GM23338 (cell line): Measurements from ENCODE around the gene HMG20B. TPM values are rescaled to one million over a fixed set of nuclear protein-coding genes. Genes with fewer than 3 reads are reported as not detected.

Source experiments
- ATAC-seq: fragments of 200-7000 bp; cut with Tn5 transposase; 3 replicates; pipeline ENCODE4 v1.9.1; 2020
- DNase-seq: peaks from one replicate; pipeline ENCODE4 v3.0.0-alpha.2; 2015; ENCODE audit warnings: low spot score
- H2AFZ ChIP-seq: fragments of 200-600 bp; sonication (generic); 2 replicates; pipeline ENCODE4 v1.8.0; 2016; ENCODE audit warnings: antibody characterized with exemption, mild to moderate bottlenecking, moderate library complexity
- H3F3A ChIP-seq: fragments of 200-600 bp; sonication (generic); replicated peaks from 2 replicates; pipeline ENCODE4 v1.8.0; 2017; ENCODE audit warnings: antibody characterized with exemption, mixed run types, low read depth
- H3K27ac ChIP-seq: fragments of 200-600 bp; sonication (generic); 2 replicates; pipeline ENCODE4 v1.6.1; 2016; ENCODE audit warnings: low read depth
- H3K27me3 ChIP-seq: fragments of 200-600 bp; sonication (generic); 2 replicates; pipeline ENCODE4 v1.8.0; 2016; ENCODE audit warnings: mild to moderate bottlenecking, mixed run types, moderate library complexity; ENCODE audit not compliant: insufficient read depth
- H3K36me3 ChIP-seq: fragments of 200-600 bp; sonication (generic); 2 replicates; pipeline ENCODE4 v1.8.0; 2016; ENCODE audit warnings: mild to moderate bottlenecking; ENCODE audit not compliant: insufficient read depth
- H3K4me1 ChIP-seq: fragments of 200-600 bp; sonication (generic); 2 replicates; pipeline ENCODE4 v1.8.0; 2016; ENCODE audit warnings: mild to moderate bottlenecking, moderate library complexity; ENCODE audit not compliant: insufficient read depth
- H3K4me2 ChIP-seq: fragments of 200-600 bp; sonication (generic); 2 replicates; pipeline ENCODE4 v1.7.1; 2017; ENCODE audit warnings: mixed run types
- H3K4me3 ChIP-seq: fragments of 200-600 bp; sonication (generic); 2 replicates; pipeline ENCODE4 v1.6.1; 2016; ENCODE audit warnings: mixed run types
- H3K79me2 ChIP-seq: fragments of 200-600 bp; sonication (generic); replicated peaks from 2 replicates; pipeline ENCODE4 v1.8.0; 2017; ENCODE audit warnings: mild to moderate bottlenecking; ENCODE audit not compliant: insufficient read depth
- H3K9me2 ChIP-seq: fragments of 200-600 bp; sonication (generic); 2 replicates; pipeline ENCODE4 v1.8.0; 2017; ENCODE audit not compliant: insufficient read depth
- H4K20me1 ChIP-seq: fragments of 200-600 bp; sonication (generic); replicated peaks from 2 replicates; pipeline ENCODE4 v1.8.0; 2017; ENCODE audit warnings: mild to moderate bottlenecking; ENCODE audit not compliant: insufficient read depth
- H3K27ac Mint-ChIP-seq: 2 replicates; pipeline ENCODE4 v1.8.0; 2020; ENCODE audit warnings: inconsistent platforms, mild to moderate bottlenecking, moderate library complexity, mixed read lengths
- H3K27me3 Mint-ChIP-seq: 3 replicates; pipeline ENCODE4 v1.8.0; 2022; ENCODE audit warnings: low read depth, mild to moderate bottlenecking, moderate library complexity, mixed read lengths, inconsistent platforms; ENCODE audit not compliant: insufficient read depth, poor library complexity
- H3K36me3 Mint-ChIP-seq: 3 replicates; pipeline ENCODE4 v1.8.0; 2021; ENCODE audit warnings: low read depth, mild to moderate bottlenecking, inconsistent platforms, moderate library complexity, mixed read lengths
- H3K4me1 Mint-ChIP-seq: 3 replicates; pipeline ENCODE4 v1.8.0; 2020; ENCODE audit warnings: mild to moderate bottlenecking, inconsistent platforms, mixed read lengths
- H3K4me3 Mint-ChIP-seq: 3 replicates; pipeline ENCODE4 v1.8.0; 2021; ENCODE audit warnings: moderate library complexity, mild to moderate bottlenecking, inconsistent platforms, mixed read lengths
- H3K9me3 Mint-ChIP-seq: 3 replicates; pipeline ENCODE4 v1.8.0; 2020; ENCODE audit warnings: moderate library complexity, mild to moderate bottlenecking, inconsistent platforms, mixed read lengths
- CREB1 ChIP-seq: fragments of 250-450 bp; sonication (Bioruptor Pico); IDR thresholded peaks from 2 replicates; pipeline ENCODE4 v1.5.0; 2020; ENCODE audit warnings: low read depth, mild to moderate bottlenecking, moderate library complexity
- CTCF ChIP-seq, 2 experiments: fragments of 200-600 bp in 1 of 2; sonication (generic) in 1 of 2; conservative IDR thresholded peaks; 2 replicates each; pipeline versions ENCODE4 v1.5.1 to v1.6.1; 2016 to 2017; ENCODE audit warnings: antibody characterized with exemption in 2 of 2, low read depth in 2 of 2, mild to moderate bottlenecking in 2 of 2, moderate library complexity in 1 of 2
- ETS1 ChIP-seq: IDR thresholded peaks from 2 replicates; pipeline ENCODE4 v1.6.1; 2016; ENCODE audit warnings: antibody characterized with exemption
- EZH2 ChIP-seq: fragments of 200-600 bp; sonication (generic); IDR thresholded peaks from one replicate; pipeline ENCODE4 v1.8.0; 2017; ENCODE audit warnings: antibody characterized with exemption, mild to moderate bottlenecking, low read depth; ENCODE audit not compliant: unreplicated experiment
- EZH2phosphoT487 ChIP-seq: fragments of 200-600 bp; sonication (generic); IDR thresholded peaks from one replicate; pipeline ENCODE4 v1.8.1; 2018; ENCODE audit warnings: antibody characterized with exemption; ENCODE audit not compliant: unreplicated experiment
- JUNB ChIP-seq: IDR thresholded peaks from one replicate; pipeline ENCODE4 v1.6.1; 2016; ENCODE audit warnings: antibody characterized with exemption; ENCODE audit not compliant: unreplicated experiment
- NANOG ChIP-seq: IDR thresholded peaks from 2 replicates; pipeline ENCODE4 v1.6.1; 2016; ENCODE audit warnings: antibody characterized with exemption, borderline replicate concordance
- POLR2AphosphoS5 ChIP-seq: IDR thresholded peaks from 2 replicates; pipeline ENCODE4 v1.6.1; 2016; ENCODE audit warnings: antibody characterized with exemption, low read depth
- REST ChIP-seq: IDR thresholded peaks from one replicate; pipeline ENCODE4 v1.6.1; 2018; ENCODE audit warnings: antibody characterized with exemption; ENCODE audit not compliant: unreplicated experiment
- STAT1 ChIP-seq: IDR thresholded peaks from one replicate; pipeline ENCODE4 v1.6.1; 2016; ENCODE audit warnings: antibody characterized with exemption; ENCODE audit not compliant: unreplicated experiment
- ZNF114 ChIP-seq: fragments of 250-450 bp; sonication (Bioruptor Pico); IDR thresholded peaks from 2 replicates; pipeline ENCODE4 v1.5.0; 2020; ENCODE audit warnings: mild to moderate bottlenecking, moderate library complexity
- ZNF462 ChIP-seq: fragments of 250-450 bp; sonication (Bioruptor Pico); IDR thresholded peaks from 2 replicates; pipeline ENCODE4 v1.5.0; 2020; ENCODE audit warnings: mild to moderate bottlenecking, moderate library complexity
- polyA plus RNA-seq: library from polyadenylated mRNA; unstranded; fragments of >200 nt; fragmentation: Nextera tagmentation; extraction: Ambion mirVana; gene quantifications from 2 replicates; pipeline ENCODE4 v1.2.1, GENCODE V29; 2016
- total RNA-seq: library from RNA; depleted of rRNA; stranded (reverse); fragments of >200 nt; shearing (Covaris generic); gene quantifications from 2 replicates; pipeline ENCODE4 v1.2.3, GENCODE V29; 2014

Gene HMG20B
- total and polyA plus RNA-seq, 2 experiments from 2014 or later = 74.1 to 130 TPM

GRCh38 chr19:3543150-3544057 lies 29.3 kb upstream of the HMG20B start:
- no peak overlapping the region for H3K4me2 ChIP-seq
- H3K4me3 ChIP-seq = no peak overlapping the region
- ATAC-seq = no peak
- Mint-ChIP-seq H3K27ac (no peak overlapping the region), H3K4me3 (no peak overlapping the region), H3K9me3 (0 out of 3 replicates have a peak, but pooled peaks cover 3% of the 10 kb centered on the region), H3K36me3 (peaks cover 14% of the 10 kb centered on the region), H3K4me1 (peaks cover 7% of the 10 kb centered on the region), H3K27me3 (peaks cover 15% of the 10 kb centered on the region)
- DNase-seq = no peak
- H3K9me2 ChIP-seq = no peaks in the 10 kb centered on the region
- no peaks in the 10 kb centered on the region for H3K36me3 ChIP-seq
- no peak overlapping the region for H3K27ac ChIP-seq
- no peaks in the 10 kb centered on the region for H3K79me2 ChIP-seq
- H3K27me3 ChIP-seq = no peaks in the 10 kb centered on the region
- H4K20me1 ChIP-seq = peaks cover 5% of the 10 kb centered on the region
- H2AFZ ChIP-seq = no peak overlapping the region
- no peak for TF ChIP-seq CTCF (conservative IDR thresholded peaks at IDR 0.05; ENCODE audit: low read depth in 2 of 2)
- no peak for TF ChIP-seq CREB1 (CRISPR knock-in tag)
- TF ChIP-seq ZNF462 (CRISPR knock-in tag) = no peak
- TF ChIP-seq EZH2 = no peak
- TF ChIP-seq EZH2phosphoT487 = no peak
- no peak for TF ChIP-seq JUNB
- TF ChIP-seq ZNF114 (CRISPR knock-in tag) = no peak
- no peak for TF ChIP-seq ETS1
- TF ChIP-seq REST = no peak
- no peak for TF ChIP-seq POLR2AphosphoS5
- TF ChIP-seq STAT1 = no peak
- no peak for TF ChIP-seq NANOG
- no peaks in the 10 kb centered on the region for H3K4me1 ChIP-seq
- peaks cover 13% of the 10 kb centered on the region for H3F3A ChIP-seq
